ENCODE measurements around the gene PHRF1. TPM values are rescaled to one million over a fixed set of nuclear protein-coding genes. Genes with fewer than 3 reads are reported as not detected.

PHRF1 gene
- total and polyA plus RNA-seq, 5 donors from 2014 or later, result 3.8 to 43.8 (median 5.5) TPM

DNA sequence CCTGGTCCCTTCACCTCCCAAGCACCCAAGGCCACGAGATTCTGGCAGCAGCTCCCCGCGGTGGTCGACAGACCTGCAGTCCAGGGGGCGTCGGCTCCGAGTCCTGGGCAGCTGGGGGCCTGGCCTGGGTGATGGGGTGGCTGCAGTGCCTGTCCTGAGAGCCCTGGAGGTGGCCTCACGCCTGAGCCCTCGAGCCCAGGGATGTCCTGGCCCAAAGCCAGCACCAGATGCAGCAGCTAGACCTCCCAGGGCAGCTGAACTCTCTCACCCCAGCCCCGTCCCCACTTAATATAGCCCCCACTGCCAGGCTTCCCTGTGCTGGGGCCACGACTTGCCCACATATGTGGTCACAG is 22.3 kb upstream of the PHRF1 start:
- Mint-ChIP-seq H3K27me3 (peaks cover 7% of the 10 kb centered on the region), H3K4me1 (peaks cover 0 to 4% (median 2%) of the 10 kb centered on the region in 4 donors), H3K27ac (no peak overlapping the region), H3K36me3 (no peaks in the 10 kb centered on the region), H3K4me3 (no peak overlapping the region), H3K9me3 (no peaks in the 10 kb centered on the region)
- H3K27me3 ChIP-seq (ENCODE audit: control insufficient read depth, insufficient read depth, low read length), result no peaks in the 10 kb centered on the region
- DNase-seq (no peak), ATAC-seq (ENCODE audit: low read depth in 2 of 2) (no peak)
- no peaks in the 10 kb centered on the region for H3K9me3 ChIP-seq (ENCODE audit: control insufficient read depth in 2 of 2, low read length in 2 of 2)
- no peak overlapping the region for H3K27ac ChIP-seq (ENCODE audit: insufficient read depth, low read length, poor library complexity, severe bottlenecking)
- H3K4me1 ChIP-seq (ENCODE audit: control insufficient read depth, insufficient read depth, low read length, poor library complexity, severe bottlenecking), result peaks cover 23% of the 10 kb centered on the region
- H3K4me3 ChIP-seq (ENCODE audit: low read depth, low read length), result no peak overlapping the region
- no peaks in the 10 kb centered on the region for H3K36me3 ChIP-seq (ENCODE audit: control insufficient read depth, insufficient read depth, low read length)

- peaks cover 0 to 9% (median 2%) of the 10 kb centered on the region in 4 donors for H3K4me1 Mint-ChIP-seq
- Histone ChIP-seq H3K27ac (ENCODE audit: insufficient read depth, low read length, poor library complexity, severe bottlenecking) (no peak overlapping the region), H3K9me3 (ENCODE audit: control insufficient read depth in 2 of 2, low read length in 2 of 2) (no peaks in the 10 kb centered on the region), H3K4me1 (ENCODE audit: control insufficient read depth, insufficient read depth, low read length, poor library complexity, severe bottlenecking) (peaks cover 27% of the 10 kb centered on the region), H3K36me3 (ENCODE audit: control insufficient read depth, insufficient read depth, low read length) (no peaks in the 10 kb centered on the region), H3K27me3 (ENCODE audit: control insufficient read depth, insufficient read depth, low read length) (no peaks in the 10 kb centered on the region), H3K4me3 (ENCODE audit: low read depth, low read length) (no peak overlapping the region)
- no peaks in the 10 kb centered on the region for H3K36me3 Mint-ChIP-seq
- DNase-seq (peak; percentile 74 to 81 (median 77)), ATAC-seq (ENCODE audit: low read depth in 2 of 2) (peak; percentile 75 to 79)
- H3K27me3 Mint-ChIP-seq, result peaks cover 4% of the 10 kb centered on the region
- H3K9me3 Mint-ChIP-seq, result no peaks in the 10 kb centered on the region
- peak overlapping the region in 1 of 3 donors; percentile 14 for H3K27ac Mint-ChIP-seq
- peak overlapping the region in 3 of 4 donors; percentile 46 to 61 (median 47) for H3K4me3 Mint-ChIP-seq
Measured at GRCh38 chr11:554428-555226, 21.6 kb upstream of the PHRF1 start.

GRCh38 chr11:555227-555779 is 21.0 kb upstream of the PHRF1 start:
- Histone ChIP-seq H3K9me3 (ENCODE audit: control insufficient read depth in 2 of 2, low read length in 2 of 2) (no peaks in the 10 kb centered on the region), H3K27me3 (ENCODE audit: control insufficient read depth, insufficient read depth, low read length) (no peaks in the 10 kb centered on the region), H3K4me3 (ENCODE audit: low read depth, low read length) (no peak overlapping the region), H3K36me3 (ENCODE audit: control insufficient read depth, insufficient read depth, low read length) (no peaks in the 10 kb centered on the region), H3K4me1 (ENCODE audit: control insufficient read depth, insufficient read depth, low read length, poor library complexity, severe bottlenecking) (peaks cover 34% of the 10 kb centered on the region), H3K27ac (ENCODE audit: insufficient read depth, low read length, poor library complexity, severe bottlenecking) (no peak overlapping the region)
- no peaks in the 10 kb centered on the region for H3K9me3 Mint-ChIP-seq
- H3K27me3 Mint-ChIP-seq, result peaks cover 4% of the 10 kb centered on the region
- ATAC-seq (ENCODE audit: low read depth in 2 of 2) (peak; percentile 7 to 13), DNase-seq (no peak)
- no peaks in the 10 kb centered on the region for H3K36me3 Mint-ChIP-seq
- H3K27ac Mint-ChIP-seq, result no peak overlapping the region
- peaks cover 0 to 15% (median 6%) of the 10 kb centered on the region in 4 donors for H3K4me1 Mint-ChIP-seq
- H3K4me3 Mint-ChIP-seq, result peak overlapping the region in 3 of 4 donors; percentile 41 to 47 (median 46)

- H3K4me3 ChIP-seq (ENCODE audit: low read depth, low read length), result no peak overlapping the region
- Mint-ChIP-seq H3K4me3 (peak overlapping the region; percentile 46 to 80 (median 66)), H3K27me3 (peaks cover 4% of the 10 kb centered on the region), H3K36me3 (no peaks in the 10 kb centered on the region), H3K27ac (peak overlapping the region in 1 of 3 donors; percentile 89), H3K9me3 (no peaks in the 10 kb centered on the region), H3K4me1 (peaks cover 0 to 15% (median 6%) of the 10 kb centered on the region in 4 donors)
- H3K4me1 ChIP-seq (ENCODE audit: control insufficient read depth, insufficient read depth, low read length, poor library complexity, severe bottlenecking), result peaks cover 36% of the 10 kb centered on the region
- no peaks in the 10 kb centered on the region for H3K9me3 ChIP-seq (ENCODE audit: control insufficient read depth in 2 of 2, low read length in 2 of 2)
- DNase-seq (peak in 1 of 3 donors; percentile 28), ATAC-seq (ENCODE audit: low read depth in 2 of 2) (no peak)
- no peaks in the 10 kb centered on the region for H3K27me3 ChIP-seq (ENCODE audit: control insufficient read depth, insufficient read depth, low read length)
- H3K36me3 ChIP-seq (ENCODE audit: control insufficient read depth, insufficient read depth, low read length), result no peaks in the 10 kb centered on the region
- no peak overlapping the region for H3K27ac ChIP-seq (ENCODE audit: insufficient read depth, low read length, poor library complexity, severe bottlenecking)
Measured at GRCh38 chr11:555780-556661, 20.2 kb upstream of the PHRF1 start.

DNA sequence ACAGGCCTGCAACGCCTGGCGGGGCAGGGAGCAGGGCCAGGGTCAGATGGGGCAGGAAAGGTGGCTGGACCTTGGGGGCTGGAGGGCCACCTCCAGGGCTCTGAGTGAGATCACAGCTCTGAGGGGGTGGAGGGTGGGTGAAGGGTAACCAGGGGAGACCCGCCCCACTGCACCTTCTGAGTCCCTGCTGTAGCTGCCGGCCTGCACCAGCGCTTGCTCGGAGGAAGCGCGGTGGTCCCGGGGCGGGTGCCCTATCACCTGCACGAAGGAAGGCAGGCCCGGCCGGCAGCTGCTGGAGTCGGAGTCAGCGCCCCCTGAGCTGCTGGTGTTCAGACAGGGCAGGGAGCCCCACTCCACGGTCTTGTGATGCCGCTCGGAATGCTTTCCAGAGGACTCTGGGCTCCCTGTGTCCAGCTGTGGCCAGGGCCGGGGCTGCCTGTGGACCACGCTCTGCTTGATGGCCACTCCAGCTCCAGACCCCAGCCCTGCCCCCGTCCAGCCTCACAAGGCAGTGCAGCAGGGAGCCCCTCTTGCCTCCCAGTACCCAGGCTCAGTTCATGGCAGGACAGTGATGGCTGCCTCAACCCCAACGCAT is 19.5 kb upstream of the PHRF1 start:
- Histone ChIP-seq H3K36me3 (ENCODE audit: control insufficient read depth, insufficient read depth, low read length) (no peaks in the 10 kb centered on the region), H3K4me1 (ENCODE audit: control insufficient read depth, insufficient read depth, low read length, poor library complexity, severe bottlenecking) (peaks cover 41% of the 10 kb centered on the region), H3K9me3 (ENCODE audit: control insufficient read depth in 2 of 2, low read length in 2 of 2) (no peaks in the 10 kb centered on the region), H3K27me3 (ENCODE audit: control insufficient read depth, insufficient read depth, low read length) (no peaks in the 10 kb centered on the region), H3K4me3 (ENCODE audit: low read depth, low read length) (no peak overlapping the region), H3K27ac (ENCODE audit: insufficient read depth, low read length, poor library complexity, severe bottlenecking) (no peak overlapping the region)
- H3K9me3 Mint-ChIP-seq, result no peaks in the 10 kb centered on the region
- peak overlapping the region; percentile 46 to 80 (median 70) for H3K4me3 Mint-ChIP-seq
- ATAC-seq (ENCODE audit: low read depth in 2 of 2) (no peak), DNase-seq (no peak)
- H3K27me3 Mint-ChIP-seq, result peaks cover 4% of the 10 kb centered on the region
- no peaks in the 10 kb centered on the region for H3K36me3 Mint-ChIP-seq
- H3K4me1 Mint-ChIP-seq, result peaks cover 0 to 20% (median 8%) of the 10 kb centered on the region in 4 donors
- peak overlapping the region in 1 of 3 donors; percentile 89 for H3K27ac Mint-ChIP-seq

GRCh38 chr11:557328-558132 is 18.7 kb upstream of the PHRF1 start:
- H3K9me3 ChIP-seq (ENCODE audit: control insufficient read depth in 2 of 2, low read length in 2 of 2), result no peaks in the 10 kb centered on the region
- DNase-seq (no peak), ATAC-seq (ENCODE audit: low read depth in 2 of 2) (no peak)
- Mint-ChIP-seq H3K4me1 (peaks cover 0 to 22% (median 8%) of the 10 kb centered on the region in 4 donors), H3K4me3 (peak overlapping the region in 3 of 4 donors; percentile 27 to 66 (median 62)), H3K36me3 (no peaks in the 10 kb centered on the region), H3K27ac (no peak overlapping the region), H3K9me3 (no peaks in the 10 kb centered on the region), H3K27me3 (peaks cover 4% of the 10 kb centered on the region)
- no peaks in the 10 kb centered on the region for H3K27me3 ChIP-seq (ENCODE audit: control insufficient read depth, insufficient read depth, low read length)
- no peak overlapping the region for H3K27ac ChIP-seq (ENCODE audit: insufficient read depth, low read length, poor library complexity, severe bottlenecking)
- H3K4me3 ChIP-seq (ENCODE audit: low read depth, low read length), result no peak overlapping the region
- H3K36me3 ChIP-seq (ENCODE audit: control insufficient read depth, insufficient read depth, low read length), result no peaks in the 10 kb centered on the region
- peaks cover 46% of the 10 kb centered on the region for H3K4me1 ChIP-seq (ENCODE audit: control insufficient read depth, insufficient read depth, low read length, poor library complexity, severe bottlenecking)

DNA sequence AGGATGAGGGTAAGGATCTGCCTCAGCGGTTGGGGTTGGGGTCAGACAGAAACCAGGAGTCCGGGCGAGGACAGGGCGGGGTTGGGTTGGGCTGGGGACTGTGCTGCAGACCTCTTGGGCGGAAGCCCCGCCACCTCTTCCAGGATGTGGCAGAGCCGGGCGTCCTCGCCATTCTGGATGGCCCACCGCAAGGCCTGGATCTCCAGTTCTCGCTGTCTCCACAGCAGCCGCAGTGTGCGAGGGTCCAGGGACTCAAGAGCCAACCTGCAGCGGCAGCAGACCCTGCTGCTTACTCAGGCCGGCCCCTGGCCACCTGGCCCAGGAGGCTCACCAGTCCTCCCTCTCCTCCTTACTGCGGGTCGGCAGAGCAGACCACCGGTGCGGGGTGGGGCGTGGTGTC is 17.8 kb upstream of the PHRF1 start:
- ATAC-seq (ENCODE audit: low read depth in 2 of 2) (no peak), DNase-seq (no peak)
- no peak overlapping the region for H3K27ac ChIP-seq (ENCODE audit: insufficient read depth, low read length, poor library complexity, severe bottlenecking)
- H3K9me3 Mint-ChIP-seq, result no peaks in the 10 kb centered on the region
- H3K4me3 ChIP-seq (ENCODE audit: low read depth, low read length), result no peak overlapping the region
- H3K4me1 ChIP-seq (ENCODE audit: control insufficient read depth, insufficient read depth, low read length, poor library complexity, severe bottlenecking), result peaks cover 46% of the 10 kb centered on the region
- no peaks in the 10 kb centered on the region for H3K9me3 ChIP-seq (ENCODE audit: control insufficient read depth in 2 of 2, low read length in 2 of 2)
- peaks cover 4% of the 10 kb centered on the region for H3K27me3 Mint-ChIP-seq
- no peaks in the 10 kb centered on the region for H3K27me3 ChIP-seq (ENCODE audit: control insufficient read depth, insufficient read depth, low read length)
- no peaks in the 10 kb centered on the region for H3K36me3 ChIP-seq (ENCODE audit: control insufficient read depth, insufficient read depth, low read length)
- peaks cover 0 to 22% (median 8%) of the 10 kb centered on the region in 4 donors for H3K4me1 Mint-ChIP-seq
- H3K4me3 Mint-ChIP-seq, result no peak overlapping the region
- no peaks in the 10 kb centered on the region for H3K36me3 Mint-ChIP-seq
- no peak overlapping the region for H3K27ac Mint-ChIP-seq

Data from CD4-positive, CD25-positive, alpha-beta regulatory T cell (primary cell).